Measurements from ENCODE around the gene DOCK8. TPM values are rescaled to one million over a fixed set of nuclear protein-coding genes. Genes with fewer than 3 reads are reported as not detected.

DOCK8 gene
- total RNA-seq, 1 experiment from 2014 or later = 1.4 TPM

- no peaks in the 10 kb centered on the region for H3K27me3 Mint-ChIP-seq (ENCODE audit: low read depth)
- H3K23me2 ChIP-seq (ENCODE audit: insufficient read length, low read depth, low read length, poor library complexity, severe bottlenecking) = no peaks in the 10 kb centered on the region
- peaks cover 6 to 15% of the 10 kb centered on the region in 2 experiments; a peak in 3 of 4 replicates for H3K4me1 Mint-ChIP-seq
- TF ChIP-seq CTCF (conservative IDR thresholded peaks at IDR 0.05) = no peak
- H2BK5ac ChIP-seq (ENCODE audit: insufficient read length, low read length) = no peak overlapping the region
- H3K4me2 ChIP-seq (ENCODE audit: insufficient read depth, insufficient read length, low read length) = no peak overlapping the region
- H3K18ac ChIP-seq (ENCODE audit: insufficient read length, low read depth, low read length) = no peak overlapping the region
- H2BK120ac ChIP-seq (ENCODE audit: low read depth, low read length, poor library complexity, severe bottlenecking) = no peak overlapping the region
- no peak overlapping the region for H2AFZ ChIP-seq (ENCODE audit: low read length)
- H3K9ac ChIP-seq (ENCODE audit: extremely low read depth, insufficient read length, low read length) = no peak overlapping the region
- H2AK5ac ChIP-seq (ENCODE audit: insufficient read length, low read length) = no peak overlapping the region
- H3K27ac Mint-ChIP-seq = peak overlapping the region in 1 of 3 experiments; percentile 36; a peak in 1 of 7 replicates
- no peak overlapping the region for H3T11ph ChIP-seq (ENCODE audit: low read length)
- no peak overlapping the region for H3K4ac ChIP-seq (ENCODE audit: low read depth, low read length)
- no peak for DNase-seq
- no peaks in the 10 kb centered on the region for H3K36me3 Mint-ChIP-seq (ENCODE audit: insufficient read depth in 1 of 3, low read depth in 3 of 3)
- no peaks in the 10 kb centered on the region for H3K9me3 Mint-ChIP-seq
- no peak overlapping the region for H4K91ac ChIP-seq (ENCODE audit: insufficient read length, low read depth, low read length)
- no peak overlapping the region for H2BK20ac ChIP-seq (ENCODE audit: low read depth, low read length, poor library complexity, severe bottlenecking)
- no peak overlapping the region for H3K4me3 Mint-ChIP-seq
- H3K4me1 ChIP-seq (ENCODE audit: insufficient read depth, low read length) = no peaks in the 10 kb centered on the region
- H2BK12ac ChIP-seq (ENCODE audit: insufficient read length, low read depth, low read length) = no peak overlapping the region
- no peaks in the 10 kb centered on the region for H4K20me1 ChIP-seq (ENCODE audit: control insufficient read depth, insufficient read depth, insufficient read length)
- H3K23ac ChIP-seq (ENCODE audit: insufficient read length, low read depth, low read length) = no peak overlapping the region
- H3K27me3 ChIP-seq (ENCODE audit: insufficient read depth, low read length) = no peaks in the 10 kb centered on the region
- no peaks in the 10 kb centered on the region for H3K79me1 ChIP-seq (ENCODE audit: insufficient read depth, low read depth, low read length, poor library complexity, severe bottlenecking)
- H3K79me2 ChIP-seq (ENCODE audit: insufficient read depth, low read length) = no peaks in the 10 kb centered on the region
- no peaks in the 10 kb centered on the region for H3K9me3 ChIP-seq (ENCODE audit: control insufficient read depth, low read depth, low read length)
- no CpG with 5 or more reads among the region's 14 CpGs for WGBS (ENCODE audit: extremely low coverage, insufficient read length, low lambda C conversion rate)
- H3K27ac ChIP-seq (ENCODE audit: insufficient read length, low read depth, low read length) = no peak overlapping the region
- no peak overlapping the region for H4K8ac ChIP-seq (replicated peaks; ENCODE audit: insufficient read length, low read depth, low read length)
- no peak overlapping the region for H3K56ac ChIP-seq (ENCODE audit: insufficient read length, low read depth, low read length)
- H2BK15ac ChIP-seq (ENCODE audit: low read depth, low read length) = no peak overlapping the region
- no peak overlapping the region for H3K14ac ChIP-seq (ENCODE audit: insufficient read depth, low read length)
- H4K5ac ChIP-seq (ENCODE audit: insufficient read length, low read depth, low read length) = no peak overlapping the region
These were observed 97.2 kb downstream of the DOCK8 start for GRCh38 chr9:311841-312240.
